Endothelial cell of umbilical vein (primary cell): ENCODE measurements around the gene GPR37L1. TPM values are rescaled to one million over a fixed set of nuclear protein-coding genes. Genes with fewer than 3 reads are reported as not detected.

Source experiments
- BruUV-seq: library from RNA; stranded (reverse); fragments of 400-500 nt; replicated peaks from 2 replicates; lab custom pipeline; 2021; lab: Mats Ljungman, UMichigan
- CTCF ChIA-PET: fragments of 300-600, 350-600 bp; sonication (Branson Sonifier 250); formaldehyde crosslinking; loops from one replicate; lab custom pipeline; 2021; ENCODE audit warnings: antibody characterized with exemption, inconsistent platforms; lab: Charles Lee
- POLR2A ChIA-PET: fragments of 300-600, 350-600 bp; sonication (Branson Sonifier 250); formaldehyde crosslinking; loops from one replicate; lab custom pipeline; 2021; ENCODE audit warnings: antibody characterized with exemption, inconsistent platforms; lab: Charles Lee
- DNase-seq: peaks from one replicate; pipeline ENCODE4 v3.0.0-alpha.2; 2011; ENCODE audit warnings: low read depth, low spot score
- FAIRE-seq: peaks from 2 replicates; lab custom pipeline; 2011; peaks lifted over from hg19 to GRCh38; lab: Jason Lieb, UNC
- H2AFZ ChIP-seq: 2 replicates; pipeline ENCODE4 v1.6.0; 2012; ENCODE audit warnings: low read depth, low read length, control low read depth, inconsistent platforms
- H3K27ac ChIP-seq: 2 replicates; pipeline ENCODE4 v1.5.1; 2011; ENCODE audit warnings: low read depth, mild to moderate bottlenecking, control low read depth, low read length, moderate library complexity; ENCODE audit not compliant: insufficient read depth
- H3K27me3 ChIP-seq, 2 experiments: 2 replicates each; pipeline versions ENCODE4 v1.6.0 to v1.6.1; 2011; ENCODE audit warnings: low read length in 2 of 2, mixed read lengths in 1 of 2; ENCODE audit not compliant: control insufficient read depth in 2 of 2, insufficient read depth in 2 of 2
- H3K36me3 ChIP-seq, 2 experiments: 2 replicates in 1 of 2; 3 replicates in 1 of 2; pipeline ENCODE4 v1.5.1; 2011; ENCODE audit warnings: low read length in 2 of 2, mild to moderate bottlenecking in 1 of 2, moderate library complexity in 1 of 2; ENCODE audit not compliant: control insufficient read depth in 2 of 2, insufficient read depth in 2 of 2; ENCODE audit errors: extremely low read depth in 1 of 2
- H3K4me1 ChIP-seq: 3 replicates; pipeline ENCODE4 v1.5.1; 2011; ENCODE audit warnings: mild to moderate bottlenecking, low read length; ENCODE audit not compliant: control insufficient read depth, insufficient read depth; ENCODE audit errors: extremely low read depth
- H3K4me2 ChIP-seq: 2 replicates; pipeline ENCODE4 v1.6.1; 2011; ENCODE audit warnings: low read length, control low read depth, mixed read lengths; ENCODE audit not compliant: insufficient read depth
- H3K4me3 ChIP-seq, 3 experiments: fragments of 200-600 bp in 1 of 3; sonication (generic), shearing (Covaris generic) in 1 of 3; replicated peaks in 1 of 3; 2 replicates each; pipeline ENCODE4 v1.5.1; 2011 to 2016; ENCODE audit warnings: control low read depth in 3 of 3, low read length in 3 of 3, mild to moderate bottlenecking in 2 of 3, inconsistent platforms in 1 of 3, low read depth in 1 of 3, moderate library complexity in 1 of 3; ENCODE audit not compliant: insufficient read depth in 1 of 3
- H3K79me2 ChIP-seq: 2 replicates; pipeline ENCODE4 v1.6.0; 2012; ENCODE audit warnings: low read length, inconsistent platforms; ENCODE audit not compliant: control insufficient read depth, insufficient read depth
- H3K9ac ChIP-seq: replicated peaks from 2 replicates; pipeline ENCODE3; 2011; ENCODE audit warnings: low read length, control low read depth; ENCODE audit not compliant: insufficient read depth; ENCODE audit errors: extremely low read depth
- H3K9me1 ChIP-seq: replicated peaks from 3 replicates; pipeline ENCODE4 v1.6.0; 2011; ENCODE audit warnings: mild to moderate bottlenecking, low read length; ENCODE audit not compliant: control insufficient read depth, insufficient read depth; ENCODE audit errors: extremely low read depth
- H3K9me3 ChIP-seq: replicated peaks from 2 replicates; pipeline ENCODE4 v1.5.1; 2012; ENCODE audit warnings: low read length, inconsistent platforms; ENCODE audit not compliant: control insufficient read depth, insufficient read depth
- H4K20me1 ChIP-seq: replicated peaks from 2 replicates; pipeline ENCODE3; 2011; ENCODE audit warnings: mild to moderate bottlenecking, low read length; ENCODE audit not compliant: control insufficient read depth, insufficient read depth; ENCODE audit errors: extremely low read depth
- EZH2 ChIP-seq: IDR thresholded peaks from 2 replicates; pipeline ENCODE4 v1.6.1; 2012; ENCODE audit warnings: borderline replicate concordance, low read depth, mild to moderate bottlenecking, moderate library complexity, low read length, inconsistent platforms; ENCODE audit not compliant: severe bottlenecking
- FOS ChIP-seq: IDR thresholded peaks from 2 replicates; pipeline ENCODE4 v1.6.1; 2011; ENCODE audit warnings: mild to moderate bottlenecking, low read length, moderate library complexity, borderline replicate concordance; ENCODE audit not compliant: insufficient read depth
- GATA2 ChIP-seq: IDR thresholded peaks from 2 replicates; pipeline ENCODE4 v1.7.0; 2011; ENCODE audit warnings: low read depth, mild to moderate bottlenecking, moderate library complexity, mixed read lengths, low read length; ENCODE audit not compliant: insufficient read length, insufficient read depth
- JUN ChIP-seq: IDR thresholded peaks from 2 replicates; pipeline ENCODE4 v1.6.1; 2011; ENCODE audit warnings: borderline replicate concordance, low read depth; ENCODE audit not compliant: insufficient read length, insufficient read depth
- MYC ChIP-seq: IDR thresholded peaks from one replicate; pipeline ENCODE4 v1.6.1; 2011; ENCODE audit warnings: mild to moderate bottlenecking, low read depth, low read length
- POLR2A ChIP-seq: IDR thresholded peaks from 2 replicates; pipeline ENCODE4 v1.6.1; 2012; ENCODE audit warnings: low read depth, mild to moderate bottlenecking, control low read depth, low read length
- POLR2AphosphoS5 ChIP-seq: IDR thresholded peaks from 2 replicates; pipeline ENCODE4 v1.6.1; 2012; ENCODE audit warnings: low read depth, mild to moderate bottlenecking, control low read depth, low read length, moderate library complexity; ENCODE audit not compliant: insufficient read depth
- dilution Hi-C: fragments of 300-500 bp; cut with MboI; formaldehyde crosslinking; loops from one replicate; pipeline ENCODE4 v1.15.0; 2019; ENCODE audit warnings: low sequenced_read_pairs; ENCODE audit not compliant: extremely low pct_ligation_motif_present
- intact Hi-C: fragments of 100-400 bp; cut with micrococcal nuclease; formaldehyde crosslinking; loops from one replicate; pipeline ENCODE4 v1.10.0; 2022
- polyA plus RNA-seq, 4 experiments: library from polyadenylated mRNA; depleted of rRNA in 3 of 4; stranded (reverse) in 3 of 4; unstranded in 1 of 4; fragments of >200 nt; gene quantifications; 2 replicates each; pipeline versions ENCODE4 v1.2.1 to v1.2.3, GENCODE V29; 2011 to 2012; ENCODE audit warnings: missing spikeins in 1 of 4
- total RNA-seq: library from RNA; stranded (reverse); gene quantifications from 2 replicates; pipeline ENCODE4 v1.2.3, GENCODE V29; 2021
- TF ChIP-seq, protein P1 (sequence below), 2 donors: IDR thresholded peaks; 1 replicate in 1 of 2; 2 replicates in 1 of 2; pipeline ENCODE4 v1.5.1; 2011; ENCODE audit warnings: low read length in 2 of 2, mild to moderate bottlenecking in 2 of 2, moderate library complexity in 2 of 2, control low read depth in 1 of 2, inconsistent platforms in 1 of 2, low read depth in 1 of 2; ENCODE audit not compliant: insufficient read depth in 1 of 2; ENCODE audit errors: extremely low read depth in 1 of 2
- TF ChIP-seq, protein P2 (sequence below): IDR thresholded peaks from 2 replicates; pipeline ENCODE4 v1.6.1; 2011; ENCODE audit not compliant: insufficient read depth, insufficient read length

The GPR37L1 gene
- total and polyA plus RNA-seq, 2 donors (not counting 3 experiments of a cell fraction or from before 2014, with no cell fraction given): not detected

DNA sequence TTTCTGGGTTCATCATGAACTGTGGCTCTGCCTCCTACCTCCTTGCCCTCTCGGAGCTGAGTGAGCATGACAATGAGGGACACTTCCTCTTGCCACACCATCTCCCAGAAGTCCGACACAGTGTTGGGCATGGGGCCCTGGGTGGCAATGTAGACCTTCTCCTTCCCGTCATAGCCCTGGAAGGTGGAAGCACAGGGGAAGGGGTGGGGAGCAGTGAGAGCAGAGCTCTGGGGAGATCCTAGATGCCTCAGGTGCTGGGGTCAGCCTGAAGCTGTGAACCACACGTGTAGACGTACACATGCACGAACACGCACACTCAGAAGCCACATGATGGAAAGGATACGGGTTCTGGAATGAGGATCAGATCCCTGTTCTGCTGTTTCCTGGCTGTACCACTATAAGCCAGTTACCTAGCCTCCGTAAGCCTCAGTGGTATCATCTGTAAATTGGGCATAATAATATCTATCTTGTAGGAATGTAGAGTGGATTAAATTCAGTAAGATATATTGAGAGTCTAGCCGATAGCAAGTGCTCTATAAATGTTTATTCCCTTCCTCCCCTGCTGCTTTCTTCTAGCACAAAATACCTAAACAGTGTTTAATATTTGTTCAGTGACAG, 31.5 kb downstream of the GPR37L1 start:
- Histone ChIP-seq H3K4me2 (no peak overlapping the region), H4K20me1 (no peaks in the 10 kb centered on the region), H2AFZ (no peak overlapping the region), H3K27me3 (no peaks in the 10 kb centered on the region), H3K36me3 (no peaks in the 10 kb centered on the region), H3K9ac (no peak overlapping the region), H3K9me1 (no peaks in the 10 kb centered on the region), H3K27ac (no peak overlapping the region), H3K4me3 (no peak overlapping the region), H3K9me3 (no peaks in the 10 kb centered on the region), H3K79me2 (no peaks in the 10 kb centered on the region), H3K4me1 (peaks cover 11% of the 10 kb centered on the region)
- FAIRE-seq: no peak
- intact Hi-C loops: no loop called here
- dilution Hi-C loops: no loop called here
- TF ChIP-seq MYC: no peak
- TF ChIP-seq, protein P1, sequence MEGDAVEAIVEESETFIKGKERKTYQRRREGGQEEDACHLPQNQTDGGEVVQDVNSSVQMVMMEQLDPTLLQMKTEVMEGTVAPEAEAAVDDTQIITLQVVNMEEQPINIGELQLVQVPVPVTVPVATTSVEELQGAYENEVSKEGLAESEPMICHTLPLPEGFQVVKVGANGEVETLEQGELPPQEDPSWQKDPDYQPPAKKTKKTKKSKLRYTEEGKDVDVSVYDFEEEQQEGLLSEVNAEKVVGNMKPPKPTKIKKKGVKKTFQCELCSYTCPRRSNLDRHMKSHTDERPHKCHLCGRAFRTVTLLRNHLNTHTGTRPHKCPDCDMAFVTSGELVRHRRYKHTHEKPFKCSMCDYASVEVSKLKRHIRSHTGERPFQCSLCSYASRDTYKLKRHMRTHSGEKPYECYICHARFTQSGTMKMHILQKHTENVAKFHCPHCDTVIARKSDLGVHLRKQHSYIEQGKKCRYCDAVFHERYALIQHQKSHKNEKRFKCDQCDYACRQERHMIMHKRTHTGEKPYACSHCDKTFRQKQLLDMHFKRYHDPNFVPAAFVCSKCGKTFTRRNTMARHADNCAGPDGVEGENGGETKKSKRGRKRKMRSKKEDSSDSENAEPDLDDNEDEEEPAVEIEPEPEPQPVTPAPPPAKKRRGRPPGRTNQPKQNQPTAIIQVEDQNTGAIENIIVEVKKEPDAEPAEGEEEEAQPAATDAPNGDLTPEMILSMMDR (IDR thresholded peaks at IDR 0.05; ENCODE audit: extremely low read depth in 1 of 2, insufficient read depth in 1 of 2, low read depth in 1 of 2, low read length in 2 of 2): no peak
- no peak for TF ChIP-seq EZH2
- TF ChIP-seq POLR2AphosphoS5: no peak
- TF ChIP-seq JUN: no peak
- TF ChIP-seq FOS: no peak
- no peak for TF ChIP-seq POLR2A
- TF ChIP-seq, protein P2, sequence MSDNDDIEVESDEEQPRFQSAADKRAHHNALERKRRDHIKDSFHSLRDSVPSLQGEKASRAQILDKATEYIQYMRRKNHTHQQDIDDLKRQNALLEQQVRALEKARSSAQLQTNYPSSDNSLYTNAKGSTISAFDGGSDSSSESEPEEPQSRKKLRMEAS: no peak
- TF ChIP-seq GATA2: no peak
- ChIA-PET POLR2A (no interaction called here), CTCF (interaction anchor here (0.8 to 2.5 kb wide), 16 partner anchors 8 to 42 kb away, joined by 3 to 24 read pairs (median 4); partner anchors contain the start of gene ARL8A)
- no TSS peak for BruUV-seq
- DNase-seq: no peak
